A549 (cell line): ENCODE results near the gene ZNF536.

Source experiments
- ATOH8 ChIP-seq: fragments of 250-450 bp; sonication (Bioruptor Pico); IDR thresholded peaks from 2 replicates; pipeline ENCODE4 v1.5.0; 2020; ENCODE audit warnings: low read depth, mild to moderate bottlenecking, moderate library complexity
- CTCF ChIP-seq: fragments of >200 bp; sonication (Bioruptor Twin); formaldehyde crosslinking; IDR thresholded peaks from 3 replicates; pipeline ENCODE4 v1.5.1; 2016
- EHMT2 ChIP-seq: fragments of 200-600 bp; sonication (generic); IDR thresholded peaks from 2 replicates; pipeline ENCODE4 v1.6.1; 2016; ENCODE audit warnings: antibody characterized with exemption, low read depth, mild to moderate bottlenecking, moderate library complexity
- ESRRA ChIP-seq: fragments of 150-350 bp; IDR thresholded peaks from 2 replicates; pipeline ENCODE4 v1.6.1; 2014; ENCODE audit warnings: mild to moderate bottlenecking, low read length, borderline replicate concordance
- KDM1A ChIP-seq: fragments of 200-600 bp; sonication (generic); IDR thresholded peaks from 2 replicates; pipeline ENCODE4 v1.6.1; 2016; ENCODE audit warnings: low read depth, mild to moderate bottlenecking
- MAFK ChIP-seq: fragments of 450-650 bp; IDR thresholded peaks from 2 replicates; pipeline ENCODE4 v1.6.1; 2014; ENCODE audit not compliant: partially characterized antibody
- MAX ChIP-seq: IDR thresholded peaks from 2 replicates; pipeline ENCODE4 v1.6.1; 2012
- PHF8 ChIP-seq: fragments of 200-600 bp; sonication (generic); IDR thresholded peaks from 2 replicates; pipeline ENCODE4 v1.6.1; 2016; ENCODE audit warnings: low read depth, mild to moderate bottlenecking, antibody characterized with exemption, moderate library complexity, borderline replicate concordance
- POLR2A ChIP-seq: IDR thresholded peaks from 2 replicates; pipeline ENCODE4 v1.6.1; 2012; ENCODE audit warnings: mild to moderate bottlenecking, low read length
- RAD21 ChIP-seq, 2 experiments: fragments of >200 bp in 1 of 2; sonication (Bioruptor Twin) in 1 of 2; formaldehyde crosslinking in 1 of 2; IDR thresholded peaks in 1 of 2; conservative IDR thresholded peaks in 1 of 2; 2 replicates in 1 of 2; 3 replicates in 1 of 2; pipeline ENCODE4 v1.6.1; 2012 to 2018; ENCODE audit warnings: inconsistent platforms in 1 of 2

GRCh38 chr19:30391052-30391451 is 18.9 kb downstream of the ZNF536 start:
- TF ChIP-seq ATOH8 (CRISPR knock-in tag) = no peak
- TF ChIP-seq RAD21 (conservative IDR thresholded peaks at IDR 0.05 in 1 of 2, IDR thresholded peaks at IDR 0.05 in 1 of 2) = no peak
- no peak for TF ChIP-seq MAX
- TF ChIP-seq MAFK = no peak
- no peak for TF ChIP-seq POLR2A
- TF ChIP-seq KDM1A = no peak
- no peak for TF ChIP-seq PHF8
- TF ChIP-seq CTCF = no peak
- no peak for TF ChIP-seq EHMT2
- no peak for TF ChIP-seq ESRRA
